Smooth muscle cell (in vitro differentiated cells): ENCODE measurements around the gene DYSF. TPM values are rescaled to one million over a fixed set of nuclear protein-coding genes. Genes with fewer than 3 reads are reported as not detected.

Source experiments
- DNase-seq: peaks from one replicate; lab custom pipeline; 2025; ENCODE audit not compliant: unreplicated experiment; lab: John Stamatoyannopoulos, UW
- H2AFZ ChIP-seq: fragments of 200-600 bp; sonication (generic); 2 replicates; pipeline ENCODE4 v1.6.0; 2016; ENCODE audit warnings: antibody characterized with exemption, low read depth, mild to moderate bottlenecking
- H3F3A ChIP-seq: fragments of 200-600 bp; sonication (generic); 2 replicates; pipeline ENCODE4 v1.6.0; 2017; ENCODE audit warnings: antibody characterized with exemption, low read depth
- H3K27ac ChIP-seq: fragments of 200-600 bp; sonication (generic); 2 replicates; pipeline ENCODE4 v1.5.1; 2016; ENCODE audit warnings: low read depth, mild to moderate bottlenecking
- H3K27me3 ChIP-seq: fragments of 200-600 bp; sonication (generic); 2 replicates; pipeline ENCODE4 v1.6.1; 2016; ENCODE audit warnings: low read depth, mild to moderate bottlenecking
- H3K36me3 ChIP-seq: fragments of 200-600 bp; sonication (generic); 2 replicates; pipeline ENCODE4 v1.5.1; 2016; ENCODE audit warnings: low read depth
- H3K4me1 ChIP-seq: fragments of 200-600 bp; sonication (generic); 2 replicates; pipeline ENCODE4 v1.5.1; 2016; ENCODE audit warnings: low read depth
- H3K4me2 ChIP-seq: fragments of 200-600 bp; sonication (generic); 2 replicates; pipeline ENCODE4 v1.6.0; 2016; ENCODE audit warnings: mild to moderate bottlenecking
- H3K4me3 ChIP-seq: fragments of 200-600 bp; sonication (generic); 2 replicates; pipeline ENCODE4 v1.5.1; 2016; ENCODE audit warnings: mild to moderate bottlenecking
- H3K79me2 ChIP-seq: fragments of 200-600 bp; sonication (generic); 2 replicates; pipeline ENCODE4 v1.6.0; 2016; ENCODE audit warnings: low read depth, mild to moderate bottlenecking
- H3K9ac ChIP-seq: fragments of 200-600 bp; sonication (generic); 2 replicates; pipeline ENCODE4 v1.6.0; 2016; ENCODE audit warnings: low read depth
- H3K9me3 ChIP-seq: fragments of 200-600 bp; sonication (generic); replicated peaks from 2 replicates; pipeline ENCODE4 v1.5.1; 2016; ENCODE audit warnings: low read depth
- H4K20me1 ChIP-seq: fragments of 200-600 bp; sonication (generic); 2 replicates; pipeline ENCODE4 v1.6.0; 2016; ENCODE audit warnings: low read depth
- WGBS: methylation state at CpG from one replicate; pipeline ENCODE4 v1.1.7; 2016; ENCODE audit warnings: low lambda C conversion rate; 5-methylcytosine and 5-hydroxymethylcytosine counted together
- polyA plus RNA-seq: library from polyadenylated mRNA; unstranded; fragments of >200 nt; fragmentation: Nextera tagmentation; extraction: Ambion mirVana; gene quantifications from 2 replicates; pipeline ENCODE4 v1.2.1, GENCODE V29; 2016
- total RNA-seq: library from RNA; depleted of rRNA; stranded (reverse); fragments of >200 nt; gene quantifications from 2 replicates; pipeline ENCODE4 v1.2.3, GENCODE V29; 2014
- TF ChIP-seq, protein P1 (sequence below): fragments of 200-600 bp; sonication (generic); IDR thresholded peaks from 2 replicates; pipeline ENCODE4 v1.5.1; 2017; ENCODE audit warnings: borderline replicate concordance, mild to moderate bottlenecking, antibody characterized with exemption; ENCODE audit not compliant: insufficient read depth, poor library complexity, severe bottlenecking

Gene DYSF
- total and polyA plus RNA-seq, 2 experiments from 2014 or later = 0.64 to 1.6 TPM

DNA sequence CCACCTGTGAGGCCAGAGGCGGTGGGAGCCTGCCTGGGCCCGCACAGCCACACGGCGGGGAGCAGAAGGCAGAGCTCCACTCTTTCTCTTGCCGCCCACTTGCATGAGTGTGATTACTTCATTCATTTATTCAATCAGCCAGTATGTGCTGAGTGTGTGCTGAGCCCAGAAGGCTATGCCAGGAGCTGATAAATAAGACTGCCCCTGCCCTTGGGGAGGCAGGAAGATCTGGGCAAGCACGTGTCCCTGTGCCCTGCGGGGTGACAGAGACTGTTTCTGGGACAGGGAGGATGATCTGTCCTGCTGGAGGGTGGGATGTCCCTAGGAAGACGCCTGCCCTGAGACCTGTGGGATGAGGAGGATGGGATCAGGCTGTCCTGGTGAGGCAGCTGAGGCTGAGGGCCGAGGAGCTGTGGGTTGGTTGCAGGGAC lies 250.8 kb downstream of the DYSF start:
- Histone ChIP-seq H2AFZ (no peak overlapping the region), H3K9ac (no peak overlapping the region), H3K4me3 (no peak overlapping the region), H4K20me1 (no peaks in the 10 kb centered on the region), H3K36me3 (no peaks in the 10 kb centered on the region), H3K4me1 (peaks cover 13% of the 10 kb centered on the region), H3K79me2 (no peaks in the 10 kb centered on the region), H3K9me3 (no peaks in the 10 kb centered on the region), H3K27ac (no peak overlapping the region), H3K27me3 (no peaks in the 10 kb centered on the region), H3K4me2 (no peak overlapping the region), H3F3A (no peaks in the 10 kb centered on the region)
- DNase-seq = no peak
- WGBS = 88% methylated on average over 9 of the region's 9 CpGs
- TF ChIP-seq, protein P1, sequence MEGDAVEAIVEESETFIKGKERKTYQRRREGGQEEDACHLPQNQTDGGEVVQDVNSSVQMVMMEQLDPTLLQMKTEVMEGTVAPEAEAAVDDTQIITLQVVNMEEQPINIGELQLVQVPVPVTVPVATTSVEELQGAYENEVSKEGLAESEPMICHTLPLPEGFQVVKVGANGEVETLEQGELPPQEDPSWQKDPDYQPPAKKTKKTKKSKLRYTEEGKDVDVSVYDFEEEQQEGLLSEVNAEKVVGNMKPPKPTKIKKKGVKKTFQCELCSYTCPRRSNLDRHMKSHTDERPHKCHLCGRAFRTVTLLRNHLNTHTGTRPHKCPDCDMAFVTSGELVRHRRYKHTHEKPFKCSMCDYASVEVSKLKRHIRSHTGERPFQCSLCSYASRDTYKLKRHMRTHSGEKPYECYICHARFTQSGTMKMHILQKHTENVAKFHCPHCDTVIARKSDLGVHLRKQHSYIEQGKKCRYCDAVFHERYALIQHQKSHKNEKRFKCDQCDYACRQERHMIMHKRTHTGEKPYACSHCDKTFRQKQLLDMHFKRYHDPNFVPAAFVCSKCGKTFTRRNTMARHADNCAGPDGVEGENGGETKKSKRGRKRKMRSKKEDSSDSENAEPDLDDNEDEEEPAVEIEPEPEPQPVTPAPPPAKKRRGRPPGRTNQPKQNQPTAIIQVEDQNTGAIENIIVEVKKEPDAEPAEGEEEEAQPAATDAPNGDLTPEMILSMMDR = no peak

DNA sequence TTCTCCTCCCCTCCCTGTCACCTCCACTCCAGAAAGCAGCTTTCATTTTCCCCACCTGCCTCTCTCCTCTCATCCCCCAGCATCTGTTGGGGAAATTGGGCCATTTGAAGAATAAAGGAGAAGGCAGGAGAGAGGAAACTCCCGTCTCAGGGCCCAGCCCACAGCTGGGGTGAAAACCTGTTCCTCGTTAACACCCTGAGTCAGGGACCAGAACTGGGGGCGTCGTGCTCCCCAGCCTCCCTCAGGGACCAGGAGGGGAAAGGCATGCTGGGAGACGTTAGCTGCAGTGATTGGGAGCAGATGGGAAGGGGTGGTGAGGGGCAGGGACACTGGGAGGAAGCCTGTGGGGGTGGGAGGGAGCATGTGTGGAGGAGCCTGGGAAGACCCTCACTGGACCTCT lies 251.3 kb downstream of the DYSF start:
- Histone ChIP-seq H3K9ac (no peak overlapping the region), H4K20me1 (no peaks in the 10 kb centered on the region), H3K4me3 (no peak overlapping the region), H3K27me3 (no peaks in the 10 kb centered on the region), H3K4me2 (no peak overlapping the region), H3K27ac (no peak overlapping the region), H3K9me3 (no peaks in the 10 kb centered on the region), H3K79me2 (no peaks in the 10 kb centered on the region), H3K36me3 (no peaks in the 10 kb centered on the region), H2AFZ (no peak overlapping the region), H3F3A (no peaks in the 10 kb centered on the region), H3K4me1 (peaks cover 13% of the 10 kb centered on the region)
- 88% methylated on average over 5 of the region's 5 CpGs for WGBS
- DNase-seq = no peak
- TF ChIP-seq, protein P1 = no peak

DNA sequence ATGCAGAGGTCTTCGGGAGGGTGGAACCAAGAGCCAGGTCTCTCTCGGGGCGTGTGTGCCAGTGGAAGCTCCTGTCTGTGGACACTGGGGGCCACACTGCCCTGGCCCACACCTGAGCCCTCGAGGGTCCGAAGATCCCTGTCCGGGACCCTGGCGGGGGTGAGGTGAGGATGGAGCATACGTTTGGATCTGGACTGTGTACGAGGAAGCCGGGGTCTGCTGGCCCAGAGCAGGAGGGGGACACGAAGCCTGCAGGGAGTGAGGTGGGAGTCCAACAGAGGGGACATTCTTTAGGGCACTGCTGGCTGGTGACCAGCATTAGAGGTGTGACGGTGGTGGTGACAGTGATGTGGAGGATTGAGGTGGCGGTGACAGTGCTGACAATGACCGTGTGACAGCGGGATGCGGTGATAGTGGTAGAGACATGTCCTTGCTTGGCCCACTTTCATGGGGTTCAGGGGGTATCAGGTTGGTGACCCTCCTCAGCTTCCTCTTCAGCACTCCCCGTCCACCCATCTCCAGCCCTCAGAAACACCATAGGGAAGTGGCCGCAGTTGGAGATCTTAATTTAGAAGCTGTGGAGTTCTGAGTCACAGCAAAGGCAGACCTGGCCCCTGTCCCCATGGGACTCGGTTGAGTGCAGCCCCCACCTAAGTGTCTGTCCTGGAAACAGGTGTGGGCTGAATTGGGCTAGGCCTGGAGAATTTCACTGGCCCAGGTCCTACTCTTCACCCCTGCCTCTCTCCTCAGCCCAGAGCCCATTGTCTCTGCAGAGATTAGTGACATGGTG lies 252.0 kb downstream of the DYSF start:
- Histone ChIP-seq H3K27ac (no peak overlapping the region), H4K20me1 (no peaks in the 10 kb centered on the region), H3K79me2 (no peaks in the 10 kb centered on the region), H3K9me3 (no peaks in the 10 kb centered on the region), H3K27me3 (no peaks in the 10 kb centered on the region), H2AFZ (no peak overlapping the region), H3K4me3 (no peak overlapping the region), H3K36me3 (no peaks in the 10 kb centered on the region), H3K4me1 (peaks cover 12% of the 10 kb centered on the region), H3K4me2 (no peak overlapping the region), H3F3A (no peaks in the 10 kb centered on the region), H3K9ac (no peak overlapping the region)
- TF ChIP-seq, protein P1 = no peak
- WGBS = 96% methylated on average over 19 of the region's 19 CpGs
- no peak for DNase-seq

DNA sequence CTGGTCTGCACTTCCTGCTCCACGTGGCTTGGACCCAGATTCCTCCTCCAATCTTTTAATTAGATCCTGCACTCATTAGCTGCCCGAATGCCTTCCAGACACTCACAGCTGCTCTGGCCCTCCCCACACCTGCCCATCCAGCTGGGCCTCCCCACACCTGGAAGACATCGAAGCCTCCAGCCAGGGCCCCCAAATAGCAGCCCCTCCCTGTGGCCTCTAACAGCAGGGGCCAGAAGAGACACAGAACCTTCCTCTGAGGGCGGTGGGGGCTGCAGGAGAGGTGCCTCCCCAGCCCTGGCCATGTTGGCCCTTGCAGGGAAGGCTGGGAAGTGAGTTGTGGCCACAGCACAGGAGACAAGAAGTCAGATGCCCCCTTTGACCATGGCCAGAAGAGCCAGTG lies 252.8 kb downstream of the DYSF start:
- Histone ChIP-seq H3K27me3 (no peaks in the 10 kb centered on the region), H3K79me2 (no peaks in the 10 kb centered on the region), H3K4me2 (no peak overlapping the region), H3K27ac (no peak overlapping the region), H4K20me1 (no peaks in the 10 kb centered on the region), H3F3A (no peaks in the 10 kb centered on the region), H3K9ac (no peak overlapping the region), H3K36me3 (no peaks in the 10 kb centered on the region), H2AFZ (no peak overlapping the region), H3K4me3 (no peak overlapping the region), H3K9me3 (no peaks in the 10 kb centered on the region), H3K4me1 (peaks cover 4% of the 10 kb centered on the region)
- 79% methylated on average over 4 of the region's 4 CpGs for WGBS
- no peak for DNase-seq
- TF ChIP-seq, protein P1 = no peak
